ENCODE measurements around the gene MDFI. TPM values are rescaled to one million over a fixed set of nuclear protein-coding genes. Genes with fewer than 3 reads are reported as not detected.

MDFI gene
- polyA plus RNA-seq, 1 of the 3 experiments (the other 2 are of a cell fraction) = 7.0 TPM

DNA sequence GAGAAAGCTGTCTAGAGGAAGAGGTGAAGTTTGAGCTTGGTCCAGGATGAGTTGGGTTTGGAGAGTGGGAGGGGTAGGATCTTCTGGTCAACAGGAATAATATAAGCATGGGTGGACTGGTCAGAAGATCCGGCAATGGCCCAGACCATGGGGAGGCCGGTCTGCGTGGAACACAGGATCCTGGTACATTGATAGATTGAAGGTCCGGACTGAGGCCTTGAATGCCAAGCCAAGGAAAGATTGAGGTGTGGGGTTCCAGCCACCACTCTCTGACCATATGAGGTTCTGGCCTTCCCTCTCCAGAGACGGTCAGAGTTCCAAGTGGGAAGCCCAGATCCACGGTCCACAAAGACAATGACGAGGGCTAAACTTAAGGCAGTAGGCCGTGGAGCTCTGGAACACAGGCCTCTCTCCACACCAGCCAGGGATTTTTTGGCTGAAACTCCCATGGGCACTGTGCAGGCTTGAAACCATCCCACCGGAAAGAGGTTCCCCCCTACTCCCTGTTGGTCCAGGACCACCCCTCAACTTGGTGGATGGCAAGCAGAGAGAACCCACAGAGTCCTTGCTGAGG lies 3.2 kb downstream of the MDFI start:
- Histone ChIP-seq H3K4me2 (no peak overlapping the region), H3K27me3 (ENCODE audit: insufficient read depth) (no peaks in the 10 kb centered on the region), H4K20me1 (ENCODE audit: insufficient read depth) (no peaks in the 10 kb centered on the region), H3K36me3 (replicated peaks in 1 of 2; ENCODE audit: control insufficient read depth in 1 of 2, insufficient read depth in 2 of 2, low read length in 1 of 2) (no peaks in the 10 kb centered on the region), H3K27ac (ENCODE audit: low read depth in 2 of 2, low read length in 1 of 2) (no peak overlapping the region), H3K79me2 (ENCODE audit: insufficient read depth) (no peaks in the 10 kb centered on the region), H2AFZ (ENCODE audit: low read depth) (no peak overlapping the region), H3K9me2 (no peaks in the 10 kb centered on the region), H3K4me1 (ENCODE audit: control insufficient read depth in 1 of 2, insufficient read depth in 2 of 2, low read depth in 1 of 2, low read length in 1 of 2) (peaks cover 4 to 30% of the 10 kb centered on the region in 2 experiments; a peak in 2 of 4 replicates), H3K9me3 (no peaks in the 10 kb centered on the region), H3K9ac (no peak overlapping the region), H3K4me3 (ENCODE audit: low read depth in 2 of 2, low read length in 1 of 2) (no peak overlapping the region), H3F3A (replicated peaks; ENCODE audit: insufficient read depth) (no peaks in the 10 kb centered on the region)
- 71% methylated on average over 5 of the region's 9 CpGs for WGBS (ENCODE audit: low lambda C conversion rate)
- POLR2A ChIA-PET = no interaction called here
- no peak for DNase-seq
- CTCF ChIA-PET = interaction anchor here (0.7 to 1.2 kb wide), 2 partner anchors 8 to 10 kb away, joined by 3 read pairs; no protein-coding TSS in a partner anchor
- TF ChIP-seq FOXM1 (IDR thresholded peaks at IDR 0.05; ENCODE audit: low read depth) (no peak), RCOR1 (IDR thresholded peaks at IDR 0.05; ENCODE audit: low read length) (no peak), YY1 (IDR thresholded peaks at IDR 0.05; ENCODE audit: low read depth) (no peak), JUND (IDR thresholded peaks at IDR 0.05) (no peak), FOSL2 (IDR thresholded peaks at IDR 0.05; ENCODE audit: borderline replicate concordance, low read depth) (no peak), PBX3 (IDR thresholded peaks at IDR 0.05) (no peak), FOXJ3 (CRISPR knock-in tag; IDR thresholded peaks at IDR 0.05) (no peak), CHD2 (IDR thresholded peaks at IDR 0.05; ENCODE audit: low read length, partially characterized antibody) (no peak)

DNA sequence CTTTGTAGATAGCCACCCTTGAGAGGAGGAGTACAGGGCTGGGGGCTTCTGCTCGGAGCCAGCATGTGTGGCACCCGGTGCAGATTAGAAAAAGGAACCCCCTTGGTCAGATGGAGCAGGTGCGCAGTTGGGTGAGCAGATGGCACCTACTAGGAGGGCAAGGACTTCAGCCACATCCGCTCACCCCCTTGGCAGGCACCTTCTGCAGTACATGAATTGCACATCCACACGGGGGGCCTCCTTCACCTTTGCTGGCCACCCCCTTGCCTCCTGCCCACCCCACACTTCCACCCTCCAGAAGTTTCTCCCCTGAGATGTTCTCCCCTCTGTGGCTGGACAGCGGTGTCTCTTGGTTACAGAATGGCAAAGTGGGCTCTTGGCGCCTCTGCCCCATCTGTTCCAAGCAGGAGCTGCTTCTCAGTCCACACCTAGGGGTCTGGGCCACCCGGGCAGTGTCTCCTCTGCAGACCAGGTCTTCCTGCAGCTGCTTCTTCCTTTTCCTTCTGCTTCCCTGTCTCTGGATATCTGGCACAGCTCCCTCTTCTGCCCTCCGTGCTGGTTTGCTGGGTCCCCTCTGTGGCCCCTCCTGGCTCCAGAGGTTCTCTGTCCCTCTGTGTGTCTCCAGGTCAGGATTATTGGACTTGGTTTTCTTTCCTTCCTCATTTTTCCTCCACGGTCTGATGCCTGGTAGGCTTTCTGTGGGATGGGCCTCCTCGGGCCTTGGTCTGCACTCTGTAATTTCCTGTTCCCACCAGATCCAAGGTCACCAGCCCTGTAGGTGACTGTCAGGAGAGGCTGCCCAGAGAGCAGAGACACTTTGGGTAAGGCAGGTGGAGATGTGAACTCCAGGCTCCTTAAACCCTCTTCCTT lies 4.1 kb downstream of the MDFI start:
- Histone ChIP-seq H3K27me3 (ENCODE audit: insufficient read depth) (no peaks in the 10 kb centered on the region), H3K4me3 (ENCODE audit: low read depth in 2 of 2, low read length in 1 of 2) (no peak overlapping the region), H3K79me2 (ENCODE audit: insufficient read depth) (no peaks in the 10 kb centered on the region), H3K9me3 (no peaks in the 10 kb centered on the region), H3K9ac (no peak overlapping the region), H2AFZ (ENCODE audit: low read depth) (no peak overlapping the region), H3K27ac (ENCODE audit: low read depth in 2 of 2, low read length in 1 of 2) (no peak overlapping the region), H3F3A (replicated peaks; ENCODE audit: insufficient read depth) (no peaks in the 10 kb centered on the region), H3K9me2 (no peaks in the 10 kb centered on the region), H3K36me3 (replicated peaks in 1 of 2; ENCODE audit: control insufficient read depth in 1 of 2, insufficient read depth in 2 of 2, low read length in 1 of 2) (no peaks in the 10 kb centered on the region), H3K4me1 (ENCODE audit: control insufficient read depth in 1 of 2, insufficient read depth in 2 of 2, low read depth in 1 of 2, low read length in 1 of 2) (peaks cover 4 to 28% of the 10 kb centered on the region in 2 experiments; a peak in 2 of 4 replicates), H3K4me2 (no peak overlapping the region), H4K20me1 (ENCODE audit: insufficient read depth) (no peaks in the 10 kb centered on the region)
- POLR2A ChIA-PET = no interaction called here
- DNase-seq = no peak
- TF ChIP-seq SMC3 (IDR thresholded peaks at IDR 0.05; ENCODE audit: low read depth, low read length) = no peak
- TF ChIP-seq SIN3A (IDR thresholded peaks at IDR 0.05; ENCODE audit: borderline replicate concordance, low read depth, low read length) = no peak
- no peak for TF ChIP-seq REST (IDR thresholded peaks at IDR 0.05; ENCODE audit: low read depth, low read length)
- TF ChIP-seq FOSL2 (IDR thresholded peaks at IDR 0.05; ENCODE audit: borderline replicate concordance, low read depth) = no peak
- no peak for TF ChIP-seq PBX3 (IDR thresholded peaks at IDR 0.05)
- TF ChIP-seq, protein P1, sequence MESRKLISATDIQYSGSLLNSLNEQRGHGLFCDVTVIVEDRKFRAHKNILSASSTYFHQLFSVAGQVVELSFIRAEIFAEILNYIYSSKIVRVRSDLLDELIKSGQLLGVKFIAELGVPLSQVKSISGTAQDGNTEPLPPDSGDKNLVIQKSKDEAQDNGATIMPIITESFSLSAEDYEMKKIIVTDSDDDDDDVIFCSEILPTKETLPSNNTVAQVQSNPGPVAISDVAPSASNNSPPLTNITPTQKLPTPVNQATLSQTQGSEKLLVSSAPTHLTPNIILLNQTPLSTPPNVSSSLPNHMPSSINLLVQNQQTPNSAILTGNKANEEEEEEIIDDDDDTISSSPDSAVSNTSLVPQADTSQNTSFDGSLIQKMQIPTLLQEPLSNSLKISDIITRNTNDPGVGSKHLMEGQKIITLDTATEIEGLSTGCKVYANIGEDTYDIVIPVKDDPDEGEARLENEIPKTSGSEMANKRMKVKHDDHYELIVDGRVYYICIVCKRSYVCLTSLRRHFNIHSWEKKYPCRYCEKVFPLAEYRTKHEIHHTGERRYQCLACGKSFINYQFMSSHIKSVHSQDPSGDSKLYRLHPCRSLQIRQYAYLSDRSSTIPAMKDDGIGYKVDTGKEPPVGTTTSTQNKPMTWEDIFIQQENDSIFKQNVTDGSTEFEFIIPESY (IDR thresholded peaks at IDR 0.05; ENCODE audit: borderline replicate concordance, low read depth) = no peak
- no peak for TF ChIP-seq MXI1 (IDR thresholded peaks at IDR 0.05; ENCODE audit: low read depth, low read length)
- no peak for TF ChIP-seq GABPA (IDR thresholded peaks at IDR 0.05; ENCODE audit: low read depth)
- TF ChIP-seq RFX5 (IDR thresholded peaks at IDR 0.05; ENCODE audit: low read length) = no peak
- 73% methylated on average over 11 of the region's 11 CpGs for WGBS (ENCODE audit: low lambda C conversion rate)
- CTCF ChIA-PET = interaction anchor here (1.2 to 2.7 kb wide), 3 partner anchors 9 to 40 kb away, joined by 3 to 7 read pairs (median 3); no protein-coding TSS in a partner anchor

Data from SK-N-SH (cell line).